GM21723 (cell line): ENCODE results near the gene ELAPOR2.
"Not testable (repeated sequence)": the region's sequence is repeated elsewhere in the genome, so short reads cannot be mapped to it uniquely, and the experiment has no call there.

Source experiments
- ATAC-seq: cut with Tn5 transposase; IDR thresholded peaks from one replicate; pipeline ENCODE4 v1.9.1; 2021; ENCODE audit warnings: mild to moderate bottlenecking, moderate library complexity; ENCODE audit not compliant: unreplicated experiment

ELAPOR2 gene

GRCh38 chr7:87044713-87045112, 14.7 kb downstream of the ELAPOR2 start:
- not testable (repeated sequence) for ATAC-seq

- not testable (repeated sequence) for ATAC-seq
Observed at GRCh38 chr7:87041586-87041985, 17.9 kb downstream of the ELAPOR2 start.

GRCh38 chr7:87039691-87040299, 19.7 kb downstream of the ELAPOR2 start:
- not testable (repeated sequence) for ATAC-seq

- no peak for ATAC-seq
Observed at GRCh38 chr7:87038993-87039690, 20.3 kb downstream of the ELAPOR2 start.

- ATAC-seq = no peak
Observed at GRCh38 chr7:87036985-87037384, 22.5 kb downstream of the ELAPOR2 start.

- peak; percentile 60 for ATAC-seq
Observed at GRCh38 chr7:87032604-87033339, 26.7 kb downstream of the ELAPOR2 start.

GRCh38 chr7:87029078-87029477, 30.4 kb downstream of the ELAPOR2 start:
- ATAC-seq = no peak

GRCh38 chr7:87028636-87029035, 30.8 kb downstream of the ELAPOR2 start:
- no peak for ATAC-seq

- peak; percentile 93 for ATAC-seq
Observed at GRCh38 chr7:87027900-87028299, 31.6 kb downstream of the ELAPOR2 start.

- no peak for ATAC-seq
Observed at GRCh38 chr7:87021285-87021684, 38.2 kb downstream of the ELAPOR2 start.

- no peak for ATAC-seq
Observed at GRCh38 chr7:87016606-87017005, 42.8 kb downstream of the ELAPOR2 start.

- ATAC-seq = no peak
Observed at GRCh38 chr7:87013840-87014190, 45.6 kb downstream of the ELAPOR2 start.

- no peak for ATAC-seq
Observed at GRCh38 chr7:87013136-87013839, 46.2 kb downstream of the ELAPOR2 start.
